K562 (cell line): ENCODE results near the gene GMEB1. TPM values are rescaled to one million over a fixed set of nuclear protein-coding genes. Genes with fewer than 3 reads are reported as not detected.
A peak's percentile ranks its signal among the peaks of the same experiment; 100 is the strongest.

ENCODE experiments used
- ATAC-seq: fragments of 200-7000 bp; cut with Tn5 transposase; 3 replicates; pipeline ENCODE4 v1.9.1; 2020; ENCODE audit warnings: moderate library complexity
- BruUV-seq: library from RNA; stranded (reverse); fragments of 400-500 nt; replicated peaks from 2 replicates; lab custom pipeline; 2021; lab: Mats Ljungman, UMichigan
- CTCF ChIA-PET: fragments of 300-600 bp; formaldehyde crosslinking; extraction: SDS; loops from one replicate; lab custom pipeline; 2021; ENCODE audit warnings: low intra/inter-chr PET ratio; lab: Yijun Ruan, JAX
- POLR2A ChIA-PET: fragments of 300-600, 350-650 bp; sonication (Branson Sonifier 250); formaldehyde crosslinking; extraction: SDS; loops from one replicate; lab custom pipeline; 2021; ENCODE audit warnings: antibody characterized with exemption, inconsistent platforms; lab: Yijun Ruan, JAX
- DNase-seq, 4 experiments: peaks; one replicate each; pipeline versions ENCODE4 v3.0.0 to v3.0.0-alpha.2; 2011 to 2018; ENCODE audit warnings: low spot score in 3 of 4, mixed read lengths in 3 of 4; ENCODE audit errors: extremely low read depth in 1 of 4
- FAIRE-seq: peaks from 2 replicates; lab custom pipeline; 2011; peaks lifted over from hg19 to GRCh38; lab: Jason Lieb, UNC
- H2AFZ ChIP-seq: 2 replicates; pipeline ENCODE4 v1.6.0; 2011; ENCODE audit warnings: low read depth, low read length, control low read depth, inconsistent platforms
- H3K27ac ChIP-seq: fragments of 200-600 bp; 3 replicates; pipeline ENCODE4 v1.8.0; 2011; ENCODE audit warnings: low read depth, mild to moderate bottlenecking, control low read depth, inconsistent platforms, low read length, moderate library complexity, mixed read lengths; ENCODE audit errors: extremely low read depth
- H3K27me3 ChIP-seq, 2 experiments: fragments of 300-600 bp in 1 of 2; 2 replicates in 1 of 2; 3 replicates in 1 of 2; pipeline versions ENCODE4 v1.6.0 to v1.8.0; 2011; ENCODE audit warnings: inconsistent platforms in 2 of 2, low read length in 2 of 2, mild to moderate bottlenecking in 1 of 2, mixed read lengths in 1 of 2, moderate library complexity in 1 of 2; ENCODE audit not compliant: control insufficient read depth in 2 of 2, insufficient read depth in 2 of 2
- H3K36me3 ChIP-seq: fragments of 300-600 bp; 3 replicates; pipeline ENCODE4 v1.8.0; 2011; ENCODE audit warnings: mild to moderate bottlenecking, low read length, inconsistent platforms; ENCODE audit not compliant: control insufficient read depth, insufficient read depth
- H3K4me1 ChIP-seq, 2 experiments: fragments of 200-600 bp in 1 of 2; replicated peaks in 1 of 2; 2 replicates in 1 of 2; 3 replicates in 1 of 2; pipeline versions ENCODE4 v1.5.1 to v1.8.0; 2011; ENCODE audit warnings: inconsistent platforms in 2 of 2, low read length in 2 of 2, mild to moderate bottlenecking in 1 of 2, mixed read lengths in 1 of 2, moderate library complexity in 1 of 2; ENCODE audit not compliant: control insufficient read depth in 2 of 2, insufficient read depth in 2 of 2
- H3K4me2 ChIP-seq: 2 replicates; pipeline ENCODE4 v1.6.1; 2011; ENCODE audit warnings: low read length, control low read depth, inconsistent platforms, mixed read lengths; ENCODE audit not compliant: insufficient read depth
- H3K4me3 ChIP-seq: fragments of 200-600 bp; sonication (generic), shearing (Covaris generic); 2 replicates; pipeline ENCODE4 v1.5.1; 2016; ENCODE audit warnings: control low read depth, inconsistent platforms
- H3K79me2 ChIP-seq: fragments of 200-600 bp; 3 replicates; pipeline ENCODE4 v1.8.0; 2011; ENCODE audit warnings: low read length, inconsistent platforms; ENCODE audit not compliant: control insufficient read depth, insufficient read depth
- H3K9ac ChIP-seq, 2 experiments: 2 replicates each; pipeline versions ENCODE4 v1.6.0 to v1.6.1; 2011; ENCODE audit warnings: low read depth in 2 of 2, low read length in 2 of 2, control low read depth in 1 of 2, inconsistent platforms in 1 of 2, mild to moderate bottlenecking in 1 of 2, mixed read lengths in 1 of 2; ENCODE audit not compliant: insufficient read depth in 1 of 2
- H3K9me1 ChIP-seq: one replicate; pipeline ENCODE4 v1.6.0; 2011; ENCODE audit warnings: inconsistent platforms, mild to moderate bottlenecking, low read length, moderate library complexity; ENCODE audit not compliant: control insufficient read depth, insufficient read depth
- H3K9me3 ChIP-seq: replicated peaks from 2 replicates; pipeline ENCODE4 v1.5.1; 2011; ENCODE audit warnings: low read depth, low read length, inconsistent platforms; ENCODE audit not compliant: control insufficient read depth, insufficient read depth
- H4K20me1 ChIP-seq: replicated peaks from 2 replicates; pipeline ENCODE4 v1.6.1; 2011; ENCODE audit warnings: low read length, inconsistent platforms, mixed read lengths; ENCODE audit not compliant: control insufficient read depth, insufficient read depth
- CTCF ChIP-seq, 3 experiments: IDR thresholded peaks in 2 of 3; conservative IDR thresholded peaks in 1 of 3; 2 replicates each; pipeline ENCODE4 v1.5.1; 2011 to 2012; ENCODE audit warnings: low read length in 3 of 3, mild to moderate bottlenecking in 3 of 3, control low read depth in 2 of 3, improper control_type of control experiment in 1 of 3, inconsistent platforms in 1 of 3, low read depth in 1 of 3, mixed read lengths in 1 of 3, moderate library complexity in 1 of 3; ENCODE audit not compliant: insufficient read depth in 2 of 3
- RAD21 ChIP-seq, 2 experiments: fragments of 250-450 bp in 1 of 2; fragments of 450-650 bp in 1 of 2; sonication (Bioruptor Pico) in 1 of 2; formaldehyde crosslinking in 1 of 2; IDR thresholded peaks in 1 of 2; conservative IDR thresholded peaks in 1 of 2; 2 replicates each; pipeline versions ENCODE4 v1.4.0 to v1.8.0; 2020 to 2022; ENCODE audit warnings: mild to moderate bottlenecking in 2 of 2, moderate library complexity in 1 of 2
- RBM22 ChIP-seq: fragments of 200-400 bp; formaldehyde crosslinking; IDR thresholded peaks from 2 replicates; pipeline ENCODE4 v1.6.1; 2018; ENCODE audit warnings: low read length, low read depth; ENCODE audit not compliant: poor library complexity, severe bottlenecking
- REST ChIP-seq, 2 experiments: fragments of 450-650 bp; formaldehyde crosslinking in 1 of 2; IDR thresholded peaks; 2 replicates each; pipeline versions ENCODE4 v1.4.0 to v1.6.1; 2014 to 2020; ENCODE audit warnings: mild to moderate bottlenecking in 2 of 2, borderline replicate concordance in 1 of 2, low read depth in 1 of 2
- SMARCB1 ChIP-seq: IDR thresholded peaks from 2 replicates; pipeline ENCODE4 v1.6.1; 2011; ENCODE audit warnings: improper control_type of control experiment, low read depth; ENCODE audit not compliant: insufficient read length
- SMC3 ChIP-seq: conservative IDR thresholded peaks from 2 replicates; pipeline ENCODE4 v1.6.1; 2011; ENCODE audit warnings: low read depth, low read length, improper control_type of control experiment; ENCODE audit not compliant: insufficient read depth
- TAF7 ChIP-seq: fragments of 450-650 bp; IDR thresholded peaks from 2 replicates; pipeline ENCODE4 v1.6.1; 2016; ENCODE audit warnings: missing genetic modification characterization, missing compliant biosample characterization
- TBL1XR1 ChIP-seq, 2 experiments: IDR thresholded peaks; 2 replicates each; pipeline ENCODE4 v1.6.1; 2012; ENCODE audit warnings: improper control_type of control experiment in 2 of 2, low read length in 2 of 2, mild to moderate bottlenecking in 1 of 2
- TCF15 ChIP-seq: fragments of 250-450 bp; sonication (Bioruptor Pico); IDR thresholded peaks from 2 replicates; pipeline ENCODE4 v1.8.0; 2022; ENCODE audit warnings: moderate library complexity, mild to moderate bottlenecking, inconsistent platforms
- ZNF174 ChIP-seq: fragments of 250-450 bp; sonication (Bioruptor Pico); IDR thresholded peaks from 2 replicates; pipeline ENCODE4 v1.4.0; 2020; ENCODE audit warnings: mild to moderate bottlenecking
- WGBS: fragments of 100-300 bp; shearing (Covaris generic); methylation state at CpG from one replicate; pipeline ENCODE4 v1.1.6; 2016; ENCODE audit warnings: low coverage, mixed read lengths; ENCODE audit not compliant: insufficient coverage; ENCODE audit errors: missing lambda C conversion rate; 5-methylcytosine and 5-hydroxymethylcytosine counted together
- in situ Hi-C: fragments of 300-500 bp; cut with MboI; formaldehyde crosslinking; loops from 4 replicates; pipeline ENCODE4 v1.15.0; 2018; ENCODE audit warnings: inconsistent platforms, mixed read lengths
- intact Hi-C: fragments of 100-400 bp; cut with micrococcal nuclease; formaldehyde crosslinking; loops from 2 replicates; pipeline ENCODE4 v1.14.2; 2022
- polyA plus RNA-seq, 8 experiments: library from polyadenylated mRNA; depleted of rRNA in 4 of 8; stranded (reverse) in 5 of 8; unstranded in 3 of 8; fragments of >200 nt; fragmentation: Nextera tagmentation in 2 of 8; fragmentation: Illumina TruSeq in 1 of 8; extraction: Ambion mirVana in 2 of 8; extraction: Trizol in 1 of 8; gene quantifications; 2 replicates each; pipeline versions ENCODE4 v1.2.1 to v1.2.3, GENCODE V29; 2011 to 2014; ENCODE audit warnings: inconsistent platforms in 1 of 8, missing spikeins in 1 of 8
- total RNA-seq, 7 experiments: library from RNA; depleted of rRNA in 6 of 7; stranded (reverse); fragments of >200 nt in 6 of 7; fragmentation: Illumina TruSeq in 2 of 7; extraction: Trizol in 2 of 7; gene quantifications; 2 replicates each; pipeline versions ENCODE4 v1.2.1 to v1.2.3, GENCODE V29; 2011 to 2021; ENCODE audit warnings: low replicate concordance in 1 of 7

Gene GMEB1
- total and polyA plus RNA-seq, 9 of the 15 experiments (the other 6 are each of a cell fraction or from before 2014, with no cell fraction given), result 6.6 to 17.5 (median 8.5) TPM

- CTCF ChIA-PET, result interaction anchor here (1.7 kb wide), 1 partner anchor 114 kb away, joined by 8 read pairs; the partner anchor contains the start of gene TAF12
- POLR2A ChIA-PET, result interaction anchor here (0.7 to 3.7 kb wide), 6 partner anchors 9 to 108 kb away, joined by 3 to 26 read pairs (median 5); partner anchors contain the start of genes RNU11 and YTHDF2
- Histone ChIP-seq H3K9ac (no peak overlapping the region), H3K9me1 (no peaks in the 10 kb centered on the region), H3K4me1 (peaks cover 5 to 12% of the 10 kb centered on the region in 2 experiments; a peak in 3 of 5 replicates), H3K27me3 (no peaks in the 10 kb centered on the region), H3K79me2 (peaks cover 100% of the 10 kb centered on the region), H3K36me3 (peaks cover 91% of the 10 kb centered on the region), H3K27ac (no peak overlapping the region), H3K9me3 (no peaks in the 10 kb centered on the region), H4K20me1 (peaks cover 48% of the 10 kb centered on the region), H3K4me3 (no peak overlapping the region), H2AFZ (no peak overlapping the region), H3K4me2 (no peak overlapping the region)
- in situ Hi-C loops (no loop called here), intact Hi-C loops (no loop called here)
- no TSS peak for BruUV-seq
- peak; percentile 55 for FAIRE-seq
- DNase-seq, result no peak
- peak; percentile 59 for ATAC-seq
- TF ChIP-seq RBM22, result no peak
- no peak for TF ChIP-seq TBL1XR1 (IDR thresholded peaks at IDR 0.05; ENCODE audit: low read length in 2 of 2)
- TF ChIP-seq TAF7 (tag), result no peak
- TF ChIP-seq SMC3, result 0 out of 2 replicates have a peak, but pooled peaks have one; percentile 10
- no peak for TF ChIP-seq SMARCB1
- TF ChIP-seq CTCF (IDR thresholded peaks at IDR 0.05 in 2 of 3, conservative IDR thresholded peaks at IDR 0.05 in 1 of 3; ENCODE audit: insufficient read depth in 2 of 3, low read depth in 1 of 3, low read length in 3 of 3), result peak; percentile 24 to 51 (median 36); a peak in 4 of 6 replicates
- peak; percentile 28; the same call in 1 of the 2 replicates for TF ChIP-seq REST (IDR thresholded peaks at IDR 0.05; ENCODE audit: borderline replicate concordance)
- no peak for TF ChIP-seq REST (CRISPR knock-in tag; IDR thresholded peaks at IDR 0.05; ENCODE audit: low read depth)
- TF ChIP-seq TCF15 (CRISPR knock-in tag), result no peak
- peak in 1 of 2 experiments; percentile 37; a peak in 1 of 4 replicates for TF ChIP-seq RAD21 (CRISPR knock-in tag; conservative IDR thresholded peaks at IDR 0.05 in 1 of 2, IDR thresholded peaks at IDR 0.05 in 1 of 2)
- TF ChIP-seq ZNF174, result no peak
- WGBS, result 66% methylated on average over 5 of the region's 5 CpGs
Measured at GRCh38 chr1:28756846-28757245, 88.3 kb downstream of the GMEB1 start.
